Nephron progenitor cell (in vitro differentiated cells): ENCODE data around the gene POLN.

ENCODE experiments used
- DNase-seq: peaks from one replicate; pipeline ENCODE4 v3.0.0; 2021
- H3K27ac Mint-ChIP-seq: 2 replicates; pipeline ENCODE4 v1.8.0; 2021; ENCODE audit warnings: mild to moderate bottlenecking, moderate library complexity, mixed read lengths
- H3K27me3 Mint-ChIP-seq: 2 replicates; pipeline ENCODE4 v1.8.0; 2021; ENCODE audit warnings: mild to moderate bottlenecking, low read depth, mixed read lengths; ENCODE audit not compliant: poor library complexity
- H3K36me3 Mint-ChIP-seq: 2 replicates; pipeline ENCODE4 v1.8.0; 2021; ENCODE audit warnings: low read depth, mixed read lengths
- H3K4me1 Mint-ChIP-seq: 2 replicates; pipeline ENCODE4 v1.8.0; 2021; ENCODE audit warnings: mixed read lengths
- H3K4me3 Mint-ChIP-seq: 2 replicates; pipeline ENCODE4 v1.8.0; 2021; ENCODE audit warnings: mild to moderate bottlenecking, moderate library complexity, mixed read lengths
- H3K9me3 Mint-ChIP-seq: 2 replicates; pipeline ENCODE4 v1.8.0; 2021; ENCODE audit warnings: mild to moderate bottlenecking, moderate library complexity, mixed read lengths
- TF ChIP-seq, protein P1 (sequence below): fragments of 200-600 bp; sonication (generic); IDR thresholded peaks from 2 replicates; pipeline ENCODE4 v1.5.0; 2021; ENCODE audit warnings: antibody characterized with exemption

The POLN gene

DNA sequence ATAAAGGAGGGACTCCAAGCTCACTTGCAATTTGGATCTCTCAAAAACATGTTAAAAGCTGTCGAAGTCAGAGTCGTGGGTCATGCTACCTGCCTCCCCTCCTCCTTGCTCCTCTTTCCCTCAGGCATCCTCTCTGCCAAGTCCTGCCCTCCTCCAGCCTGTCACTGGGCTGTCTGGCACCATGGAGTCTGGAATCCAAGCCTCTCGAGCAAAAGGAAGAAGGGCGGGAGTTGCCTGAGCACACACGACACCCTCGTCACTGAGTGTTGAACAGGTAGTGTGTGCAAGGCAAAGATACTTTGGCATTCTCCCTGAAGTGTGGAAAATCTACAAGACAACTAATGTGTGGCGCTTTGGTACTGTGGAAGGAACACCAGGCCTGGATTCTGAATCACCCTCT, 62.2 kb downstream of the POLN start:
- peaks cover 27% of the 10 kb centered on the region for H3K9me3 Mint-ChIP-seq
- peak overlapping the region; percentile 60 for H3K27ac Mint-ChIP-seq
- TF ChIP-seq, protein P1, sequence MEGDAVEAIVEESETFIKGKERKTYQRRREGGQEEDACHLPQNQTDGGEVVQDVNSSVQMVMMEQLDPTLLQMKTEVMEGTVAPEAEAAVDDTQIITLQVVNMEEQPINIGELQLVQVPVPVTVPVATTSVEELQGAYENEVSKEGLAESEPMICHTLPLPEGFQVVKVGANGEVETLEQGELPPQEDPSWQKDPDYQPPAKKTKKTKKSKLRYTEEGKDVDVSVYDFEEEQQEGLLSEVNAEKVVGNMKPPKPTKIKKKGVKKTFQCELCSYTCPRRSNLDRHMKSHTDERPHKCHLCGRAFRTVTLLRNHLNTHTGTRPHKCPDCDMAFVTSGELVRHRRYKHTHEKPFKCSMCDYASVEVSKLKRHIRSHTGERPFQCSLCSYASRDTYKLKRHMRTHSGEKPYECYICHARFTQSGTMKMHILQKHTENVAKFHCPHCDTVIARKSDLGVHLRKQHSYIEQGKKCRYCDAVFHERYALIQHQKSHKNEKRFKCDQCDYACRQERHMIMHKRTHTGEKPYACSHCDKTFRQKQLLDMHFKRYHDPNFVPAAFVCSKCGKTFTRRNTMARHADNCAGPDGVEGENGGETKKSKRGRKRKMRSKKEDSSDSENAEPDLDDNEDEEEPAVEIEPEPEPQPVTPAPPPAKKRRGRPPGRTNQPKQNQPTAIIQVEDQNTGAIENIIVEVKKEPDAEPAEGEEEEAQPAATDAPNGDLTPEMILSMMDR, result no peak
- H3K4me1 Mint-ChIP-seq, result no peaks in the 10 kb centered on the region
- DNase-seq, result no peak
- H3K27me3 Mint-ChIP-seq, result no peaks in the 10 kb centered on the region
- no peak overlapping the region for H3K4me3 Mint-ChIP-seq
- H3K36me3 Mint-ChIP-seq, result peaks cover 8% of the 10 kb centered on the region

DNA sequence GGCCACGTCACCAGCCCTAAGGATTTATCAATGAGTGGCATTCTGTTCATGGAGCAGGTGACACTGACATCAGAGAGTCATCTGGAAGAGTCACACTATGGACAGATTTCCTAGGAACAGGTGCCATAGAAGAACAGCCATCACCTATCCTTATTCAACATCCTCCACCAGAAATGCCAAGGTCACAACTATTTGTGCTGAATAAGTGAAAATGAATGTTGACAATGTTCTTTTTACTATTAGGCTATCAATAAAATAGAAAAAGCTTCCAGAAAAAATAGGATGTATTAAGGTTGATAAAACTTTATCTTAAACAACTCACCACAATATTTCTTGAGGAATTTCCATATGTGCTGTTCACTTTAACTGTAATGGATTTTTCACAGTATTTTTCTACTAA, 62.9 kb downstream of the POLN start:
- no peak for DNase-seq
- Mint-ChIP-seq H3K4me3 (no peak overlapping the region), H3K27ac (no peak overlapping the region), H3K27me3 (no peaks in the 10 kb centered on the region), H3K9me3 (peaks cover 27% of the 10 kb centered on the region), H3K36me3 (peaks cover 8% of the 10 kb centered on the region), H3K4me1 (no peaks in the 10 kb centered on the region)
- TF ChIP-seq, protein P1, result no peak

DNA sequence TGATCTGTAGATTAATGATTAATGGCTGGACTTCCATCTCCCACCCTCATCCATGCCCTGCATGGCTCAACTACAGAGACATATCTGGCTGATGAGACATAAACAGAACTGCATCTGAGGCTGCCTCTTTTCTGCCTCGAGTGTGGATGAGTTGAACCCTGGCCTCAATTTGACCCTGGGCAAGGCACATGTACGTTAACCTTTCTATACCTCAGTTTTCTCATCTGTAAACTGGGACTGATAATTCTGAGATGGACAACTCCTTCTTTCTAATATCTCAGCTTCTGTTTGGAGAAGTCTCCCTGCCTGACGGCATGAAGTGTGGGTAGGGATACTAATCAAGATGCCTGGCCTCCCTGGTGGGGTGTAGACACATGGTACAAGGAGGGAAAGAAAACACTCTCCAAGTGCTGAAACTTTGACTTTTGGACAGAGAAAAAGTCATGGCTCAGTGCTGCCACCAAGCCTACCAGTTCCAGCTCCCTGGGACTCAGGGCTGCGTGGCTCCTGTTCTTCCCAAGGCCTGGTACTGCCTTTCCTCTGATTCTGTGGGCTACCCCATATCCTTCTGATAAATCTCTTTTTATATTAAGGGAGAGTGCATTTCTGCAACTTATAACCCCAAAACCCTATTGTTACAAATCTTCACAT, 64.4 kb downstream of the POLN start:
- TF ChIP-seq, protein P1, result no peak
- no peak for DNase-seq
- Mint-ChIP-seq H3K4me1 (no peaks in the 10 kb centered on the region), H3K4me3 (no peak overlapping the region), H3K27me3 (no peaks in the 10 kb centered on the region), H3K36me3 (peaks cover 7% of the 10 kb centered on the region), H3K27ac (no peak overlapping the region), H3K9me3 (peaks cover 17% of the 10 kb centered on the region)

DNA sequence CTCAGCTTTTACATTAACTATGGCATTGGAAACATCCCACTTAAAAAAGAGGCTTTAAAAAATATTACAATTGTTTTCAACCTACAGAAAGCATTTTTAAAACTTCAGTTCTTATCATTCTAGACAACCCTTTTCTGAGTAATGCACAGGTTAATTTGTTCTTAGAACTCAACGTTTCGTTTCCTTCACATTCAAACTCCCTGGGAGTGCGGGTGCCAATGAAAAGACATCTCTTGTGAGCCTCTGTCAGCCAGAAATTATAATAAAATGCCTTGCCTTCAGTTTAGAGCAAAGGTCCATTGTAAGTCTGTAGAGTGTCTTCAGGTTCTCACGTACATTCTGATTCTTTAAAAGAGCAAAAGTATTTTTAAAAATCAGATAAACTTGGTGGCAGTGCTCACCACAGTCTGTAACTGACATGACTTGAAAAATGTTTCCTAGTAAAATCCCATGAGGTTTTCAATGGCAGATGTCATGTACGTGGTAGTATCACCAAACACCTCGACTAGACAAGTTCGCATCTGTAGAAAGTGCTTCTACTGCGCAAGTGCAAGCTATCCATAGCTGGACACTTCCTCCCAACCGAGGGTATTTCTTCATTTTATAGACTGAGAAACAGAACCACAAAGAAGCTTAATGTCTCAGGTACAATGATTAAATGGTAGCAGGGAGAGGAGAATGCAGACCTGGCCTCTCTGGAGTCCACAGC, 65.8 kb downstream of the POLN start:
- peaks cover 3% of the 10 kb centered on the region for H3K9me3 Mint-ChIP-seq
- H3K27ac Mint-ChIP-seq, result no peak overlapping the region
- no peak overlapping the region for H3K4me3 Mint-ChIP-seq
- H3K4me1 Mint-ChIP-seq, result no peaks in the 10 kb centered on the region
- DNase-seq, result no peak
- H3K36me3 Mint-ChIP-seq, result no peaks in the 10 kb centered on the region
- TF ChIP-seq, protein P1, result no peak
- no peaks in the 10 kb centered on the region for H3K27me3 Mint-ChIP-seq

GRCh38 chr4:2174061-2174460, 67.9 kb downstream of the POLN start:
- Mint-ChIP-seq H3K27ac (no peak overlapping the region), H3K4me3 (no peak overlapping the region), H3K9me3 (no peaks in the 10 kb centered on the region), H3K27me3 (no peaks in the 10 kb centered on the region), H3K4me1 (no peaks in the 10 kb centered on the region), H3K36me3 (no peaks in the 10 kb centered on the region)
- TF ChIP-seq, protein P1, result no peak
- DNase-seq, result no peak
